GM19395 (cell line): ENCODE data around the gene HMGXB4.
"Not testable (repeated sequence)": the region's sequence is repeated elsewhere in the genome, so short reads cannot be mapped to it uniquely, and the experiment has no call there.

Experiments
- ATAC-seq: cut with Tn5 transposase; IDR thresholded peaks from one replicate; pipeline ENCODE4 v1.9.1; 2021; ENCODE audit warnings: mild to moderate bottlenecking, moderate library complexity; ENCODE audit not compliant: unreplicated experiment

Gene HMGXB4, protein sequence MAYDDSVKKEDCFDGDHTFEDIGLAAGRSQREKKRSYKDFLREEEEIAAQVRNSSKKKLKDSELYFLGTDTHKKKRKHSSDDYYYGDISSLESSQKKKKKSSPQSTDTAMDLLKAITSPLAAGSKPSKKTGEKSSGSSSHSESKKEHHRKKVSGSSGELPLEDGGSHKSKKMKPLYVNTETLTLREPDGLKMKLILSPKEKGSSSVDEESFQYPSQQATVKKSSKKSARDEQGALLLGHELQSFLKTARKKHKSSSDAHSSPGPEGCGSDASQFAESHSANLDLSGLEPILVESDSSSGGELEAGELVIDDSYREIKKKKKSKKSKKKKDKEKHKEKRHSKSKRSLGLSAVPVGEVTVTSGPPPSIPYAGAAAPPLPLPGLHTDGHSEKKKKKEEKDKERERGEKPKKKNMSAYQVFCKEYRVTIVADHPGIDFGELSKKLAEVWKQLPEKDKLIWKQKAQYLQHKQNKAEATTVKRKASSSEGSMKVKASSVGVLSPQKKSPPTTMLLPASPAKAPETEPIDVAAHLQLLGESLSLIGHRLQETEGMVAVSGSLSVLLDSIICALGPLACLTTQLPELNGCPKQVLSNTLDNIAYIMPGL

GRCh38 chr22:35257321-35258190 lies at the start of gene HMGXB4:
TSS of gene HMGXB4 (plus strand) at chr22:35257493. CDS start at chr22:35262391, 4,898 bp downstream.
- ATAC-seq = peak; percentile 92

DNA sequence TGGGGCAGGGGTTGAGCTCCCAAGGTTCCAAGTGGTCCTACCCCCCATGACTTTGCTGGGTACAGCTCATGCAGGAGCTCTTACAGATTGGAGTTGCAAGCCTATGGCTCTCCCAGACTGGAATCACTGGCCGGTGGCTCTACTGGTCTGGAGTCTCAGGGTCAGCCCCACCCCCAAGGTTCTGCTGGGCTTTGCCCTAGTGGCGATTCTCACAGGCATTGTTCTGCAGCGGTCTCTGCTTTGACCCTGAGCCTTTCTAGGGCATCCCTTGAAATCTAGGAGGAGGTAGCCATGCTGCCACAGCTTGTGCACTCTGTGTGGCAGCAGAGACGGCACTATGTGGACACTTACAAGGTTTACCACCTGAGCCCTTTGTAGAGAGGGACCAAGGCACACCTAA lies 49.3 kb upstream of the HMGXB4 start:
- no peak for ATAC-seq

DNA sequence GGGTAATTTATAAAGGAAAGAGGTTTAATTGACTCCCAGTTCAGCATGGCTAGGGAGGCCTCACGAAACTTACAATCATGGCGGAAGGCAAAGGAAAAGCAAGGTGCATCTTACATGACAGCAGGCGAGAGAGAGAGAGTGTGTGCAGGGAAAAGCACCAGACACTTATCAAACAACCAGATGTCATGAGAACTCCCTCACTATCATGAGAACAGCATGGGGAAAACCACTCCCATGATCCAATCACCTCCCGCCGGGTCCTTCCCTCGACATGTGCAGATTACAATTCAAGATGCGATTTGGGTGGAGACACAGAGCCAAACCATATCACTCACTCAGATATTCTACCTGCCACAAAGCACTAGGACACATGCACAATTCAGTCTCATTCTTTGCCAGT lies 48.1 kb upstream of the HMGXB4 start:
- no peak for ATAC-seq

GRCh38 chr22:35212009-35212408 lies 45.3 kb upstream of the HMGXB4 start:
- ATAC-seq = no peak

- no peak for ATAC-seq
These were observed 44.3 kb upstream of the HMGXB4 start for GRCh38 chr22:35212996-35213395.

DNA sequence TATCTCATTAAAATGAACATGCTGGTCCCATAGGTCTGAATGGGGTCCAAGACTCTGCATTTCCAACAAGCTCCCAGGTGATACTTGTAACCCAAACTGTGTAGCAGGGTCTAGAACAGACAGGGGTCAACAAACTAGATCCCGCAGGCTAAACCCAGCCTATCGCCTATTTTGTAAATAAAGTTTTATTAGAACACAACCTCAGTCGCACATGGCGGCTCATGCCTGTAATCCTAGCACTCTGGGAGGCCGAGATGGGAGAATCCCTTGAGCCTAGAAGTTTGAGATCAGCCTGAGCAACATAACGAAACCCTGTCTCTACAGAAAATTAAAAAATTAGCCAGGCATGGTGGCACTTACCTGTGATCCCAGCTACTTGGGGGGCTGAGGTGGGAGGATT lies 42.3 kb upstream of the HMGXB4 start:
- no peak for ATAC-seq

DNA sequence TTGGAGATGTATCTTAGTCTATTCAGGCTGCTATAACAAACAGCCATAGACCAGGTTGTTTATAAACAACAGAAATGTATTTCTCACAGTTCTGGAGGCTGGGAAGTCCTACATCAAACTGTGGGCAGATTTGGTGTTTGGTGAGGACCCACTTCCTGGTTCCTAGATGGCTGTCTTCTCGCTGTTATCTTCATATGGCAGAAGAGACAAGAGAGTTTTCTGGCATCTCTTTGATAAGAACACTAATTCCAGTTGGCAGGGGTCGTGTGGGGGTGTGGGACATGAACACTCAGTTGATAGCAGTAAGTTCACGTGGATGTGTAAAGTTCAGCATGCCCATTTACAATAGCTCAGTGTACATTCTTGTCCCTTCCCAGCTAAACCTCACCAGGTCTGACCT lies 41.3 kb upstream of the HMGXB4 start:
- no peak for ATAC-seq

DNA sequence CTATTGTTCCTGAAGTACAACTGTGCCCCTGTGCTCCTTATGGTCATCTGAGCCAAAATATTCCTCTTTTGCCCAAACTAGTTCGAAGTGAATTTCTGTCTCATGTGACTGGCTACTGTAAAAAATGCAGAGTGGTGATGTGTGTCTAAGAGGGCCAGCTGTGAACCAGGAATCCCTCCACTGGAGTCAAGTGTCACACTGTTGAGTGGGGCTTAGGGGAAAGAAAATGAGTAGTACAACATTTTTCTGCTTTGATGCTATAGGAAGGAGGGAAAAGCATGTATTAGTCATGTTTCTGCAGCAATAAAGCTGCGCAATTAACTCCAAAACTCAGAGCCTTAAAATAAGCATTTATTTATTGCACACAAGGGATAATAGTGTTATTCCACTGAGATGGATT lies 39.8 kb upstream of the HMGXB4 start:
- ATAC-seq = no peak

DNA sequence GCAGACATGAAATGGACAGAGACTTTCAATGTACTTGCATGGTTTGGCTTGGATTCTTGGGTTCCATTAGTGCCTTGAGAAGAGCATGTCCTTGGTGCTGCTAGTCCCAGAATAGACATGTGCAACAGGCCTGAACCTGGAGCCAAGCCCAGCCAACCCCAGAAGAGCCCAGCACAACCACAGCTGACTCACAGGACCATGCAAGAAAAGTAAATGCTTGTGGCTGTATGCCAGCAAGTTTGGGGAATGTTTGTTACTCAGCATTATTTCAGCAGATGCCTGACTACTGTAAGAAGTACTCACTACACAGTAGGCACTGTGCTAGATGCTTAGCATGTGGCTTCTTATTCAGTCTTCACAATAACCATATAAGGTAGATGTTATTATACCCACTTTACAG lies 39.2 kb upstream of the HMGXB4 start:
- ATAC-seq = no peak

DNA sequence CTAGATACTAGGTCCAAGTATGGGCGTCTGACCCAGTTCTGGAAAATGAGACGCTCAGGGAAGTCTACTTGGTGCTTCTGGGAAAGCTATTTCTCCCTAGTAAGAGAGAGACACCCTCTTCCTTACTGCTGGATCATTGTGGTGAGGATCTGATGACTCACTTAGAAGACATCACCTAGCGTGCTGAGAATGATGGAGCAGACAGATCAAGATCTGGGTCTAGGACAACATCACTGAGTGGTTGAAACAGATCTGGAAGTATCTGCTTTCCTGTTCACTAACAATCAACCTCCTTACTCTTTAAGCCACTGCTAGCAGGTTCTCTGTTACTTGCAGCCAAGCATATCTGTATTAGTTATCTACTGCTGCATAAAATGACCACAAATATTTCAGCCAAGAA lies 38.3 kb upstream of the HMGXB4 start:
- no peak for ATAC-seq

GRCh38 chr22:35220221-35220620 lies 37.1 kb upstream of the HMGXB4 start:
- no peak for ATAC-seq

- no peak for ATAC-seq
These were observed 32.3 kb upstream of the HMGXB4 start for GRCh38 chr22:35225010-35225409.

- ATAC-seq = no peak
These were observed 30.2 kb upstream of the HMGXB4 start for GRCh38 chr22:35226958-35227647.

- no peak for ATAC-seq
These were observed 27.4 kb upstream of the HMGXB4 start for GRCh38 chr22:35229865-35230264.

DNA sequence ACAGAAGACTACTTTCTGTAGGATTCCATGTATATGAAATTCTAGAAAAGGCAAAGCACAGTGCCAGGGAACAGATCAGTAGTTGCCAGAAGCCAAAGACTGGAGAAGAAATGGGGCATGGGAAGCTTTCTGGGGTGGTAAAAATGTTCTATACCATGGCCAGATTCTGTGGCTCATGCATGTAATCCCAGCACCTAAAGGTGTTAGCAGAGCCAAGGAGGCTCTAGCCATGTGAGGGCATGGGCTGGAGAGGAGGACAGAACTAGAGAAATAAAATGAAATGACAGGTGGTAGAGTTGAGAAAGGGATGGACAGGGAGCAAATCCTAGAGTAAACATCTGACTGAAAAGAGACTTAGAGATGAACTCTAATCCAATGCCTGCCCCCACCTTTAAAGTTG lies 26.9 kb upstream of the HMGXB4 start:
- no peak for ATAC-seq

- ATAC-seq = no peak
These were observed 26.3 kb upstream of the HMGXB4 start for GRCh38 chr22:35230839-35231584.

- no peak for ATAC-seq
These were observed 25.7 kb upstream of the HMGXB4 start for GRCh38 chr22:35231585-35232084.

DNA sequence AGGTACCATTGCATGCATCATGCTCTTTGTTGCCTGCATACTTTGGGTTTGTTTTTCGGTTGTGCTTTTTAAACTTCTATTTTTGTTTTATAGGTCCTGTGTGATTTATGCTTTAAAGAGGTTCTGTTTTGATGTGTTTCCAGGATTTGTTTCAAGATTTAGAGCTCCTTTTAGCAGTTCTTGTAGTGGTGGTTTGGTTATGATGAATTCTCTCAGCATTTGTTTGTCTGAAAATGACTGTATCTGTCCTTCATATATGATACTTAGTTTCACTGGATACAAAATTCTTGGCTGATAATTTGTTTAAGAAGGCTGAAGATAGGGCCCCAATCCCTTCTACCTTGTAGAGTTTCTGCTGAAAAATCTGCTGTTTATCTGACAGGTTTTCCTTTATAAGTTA lies 18.5 kb upstream of the HMGXB4 start:
- ATAC-seq = not testable (repeated sequence)

DNA sequence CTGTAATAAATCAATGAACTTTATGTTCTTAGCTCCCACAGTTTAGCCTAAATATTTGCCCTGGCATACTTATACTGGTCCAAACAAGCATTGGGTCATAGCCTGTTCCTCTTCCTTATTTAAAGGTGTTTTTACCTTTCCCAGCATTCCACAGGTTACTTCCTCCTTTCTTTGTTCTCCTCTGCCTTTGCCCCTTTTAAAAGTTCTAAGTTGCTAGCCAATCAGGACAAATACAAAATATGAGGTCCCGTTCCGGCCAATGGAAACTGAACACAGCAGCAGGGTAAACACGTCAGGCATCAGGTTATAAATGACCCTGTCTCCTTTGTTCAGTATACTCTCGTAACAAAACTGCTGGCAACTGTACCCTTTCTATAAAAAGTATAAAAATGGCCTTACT lies 12.8 kb upstream of the HMGXB4 start:
- ATAC-seq = not testable (repeated sequence)

DNA sequence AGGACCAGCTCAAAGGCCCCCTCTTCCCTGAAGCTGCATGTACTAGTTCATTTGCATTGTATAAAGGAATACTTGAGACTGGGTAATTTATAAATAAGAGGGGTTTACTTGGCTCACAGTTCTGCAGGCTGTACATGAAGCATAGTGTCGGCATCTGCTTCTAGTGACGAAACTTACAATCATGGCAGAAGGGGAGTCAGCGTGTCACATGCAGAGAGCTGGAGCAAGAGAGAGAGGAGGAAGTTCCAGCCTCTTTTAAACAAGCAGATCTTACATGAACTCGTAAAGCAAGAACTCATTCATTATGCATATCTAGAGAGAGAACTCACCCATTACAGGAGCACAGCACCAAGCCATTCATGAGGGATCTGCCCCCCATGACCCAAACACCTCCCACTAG lies 7.1 kb upstream of the HMGXB4 start:
- no peak for ATAC-seq
